ENCODE measurements around the gene ST7. TPM values are rescaled to one million over a fixed set of nuclear protein-coding genes. Genes with fewer than 3 reads are reported as not detected.

The ST7 gene
- total and polyA plus RNA-seq, 2 of the 8 experiments (the other 6 are each of a cell fraction or from before 2014, with no cell fraction given): 16.3 to 18.0 TPM

DNA sequence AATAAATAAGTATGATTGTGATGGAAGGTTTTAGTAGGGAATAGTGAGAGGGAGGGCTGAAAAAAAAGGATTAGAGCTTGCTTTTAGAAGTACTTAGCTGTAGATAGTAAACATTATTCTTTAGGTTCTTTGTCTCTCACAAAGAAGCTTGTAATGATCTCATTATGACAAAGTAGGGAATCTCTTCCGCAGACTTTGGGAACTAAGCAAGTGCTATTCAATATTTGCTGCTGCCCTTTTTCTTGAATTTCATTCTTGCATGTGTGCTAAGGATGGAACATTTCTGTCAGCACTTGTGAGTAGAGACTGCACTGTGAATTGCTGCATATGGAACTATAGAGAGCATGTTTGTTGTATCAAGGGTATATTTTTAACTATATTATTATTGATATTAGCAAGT is 173.4 kb downstream of the ST7 start (continued):
- TF ChIP-seq, protein P1, sequence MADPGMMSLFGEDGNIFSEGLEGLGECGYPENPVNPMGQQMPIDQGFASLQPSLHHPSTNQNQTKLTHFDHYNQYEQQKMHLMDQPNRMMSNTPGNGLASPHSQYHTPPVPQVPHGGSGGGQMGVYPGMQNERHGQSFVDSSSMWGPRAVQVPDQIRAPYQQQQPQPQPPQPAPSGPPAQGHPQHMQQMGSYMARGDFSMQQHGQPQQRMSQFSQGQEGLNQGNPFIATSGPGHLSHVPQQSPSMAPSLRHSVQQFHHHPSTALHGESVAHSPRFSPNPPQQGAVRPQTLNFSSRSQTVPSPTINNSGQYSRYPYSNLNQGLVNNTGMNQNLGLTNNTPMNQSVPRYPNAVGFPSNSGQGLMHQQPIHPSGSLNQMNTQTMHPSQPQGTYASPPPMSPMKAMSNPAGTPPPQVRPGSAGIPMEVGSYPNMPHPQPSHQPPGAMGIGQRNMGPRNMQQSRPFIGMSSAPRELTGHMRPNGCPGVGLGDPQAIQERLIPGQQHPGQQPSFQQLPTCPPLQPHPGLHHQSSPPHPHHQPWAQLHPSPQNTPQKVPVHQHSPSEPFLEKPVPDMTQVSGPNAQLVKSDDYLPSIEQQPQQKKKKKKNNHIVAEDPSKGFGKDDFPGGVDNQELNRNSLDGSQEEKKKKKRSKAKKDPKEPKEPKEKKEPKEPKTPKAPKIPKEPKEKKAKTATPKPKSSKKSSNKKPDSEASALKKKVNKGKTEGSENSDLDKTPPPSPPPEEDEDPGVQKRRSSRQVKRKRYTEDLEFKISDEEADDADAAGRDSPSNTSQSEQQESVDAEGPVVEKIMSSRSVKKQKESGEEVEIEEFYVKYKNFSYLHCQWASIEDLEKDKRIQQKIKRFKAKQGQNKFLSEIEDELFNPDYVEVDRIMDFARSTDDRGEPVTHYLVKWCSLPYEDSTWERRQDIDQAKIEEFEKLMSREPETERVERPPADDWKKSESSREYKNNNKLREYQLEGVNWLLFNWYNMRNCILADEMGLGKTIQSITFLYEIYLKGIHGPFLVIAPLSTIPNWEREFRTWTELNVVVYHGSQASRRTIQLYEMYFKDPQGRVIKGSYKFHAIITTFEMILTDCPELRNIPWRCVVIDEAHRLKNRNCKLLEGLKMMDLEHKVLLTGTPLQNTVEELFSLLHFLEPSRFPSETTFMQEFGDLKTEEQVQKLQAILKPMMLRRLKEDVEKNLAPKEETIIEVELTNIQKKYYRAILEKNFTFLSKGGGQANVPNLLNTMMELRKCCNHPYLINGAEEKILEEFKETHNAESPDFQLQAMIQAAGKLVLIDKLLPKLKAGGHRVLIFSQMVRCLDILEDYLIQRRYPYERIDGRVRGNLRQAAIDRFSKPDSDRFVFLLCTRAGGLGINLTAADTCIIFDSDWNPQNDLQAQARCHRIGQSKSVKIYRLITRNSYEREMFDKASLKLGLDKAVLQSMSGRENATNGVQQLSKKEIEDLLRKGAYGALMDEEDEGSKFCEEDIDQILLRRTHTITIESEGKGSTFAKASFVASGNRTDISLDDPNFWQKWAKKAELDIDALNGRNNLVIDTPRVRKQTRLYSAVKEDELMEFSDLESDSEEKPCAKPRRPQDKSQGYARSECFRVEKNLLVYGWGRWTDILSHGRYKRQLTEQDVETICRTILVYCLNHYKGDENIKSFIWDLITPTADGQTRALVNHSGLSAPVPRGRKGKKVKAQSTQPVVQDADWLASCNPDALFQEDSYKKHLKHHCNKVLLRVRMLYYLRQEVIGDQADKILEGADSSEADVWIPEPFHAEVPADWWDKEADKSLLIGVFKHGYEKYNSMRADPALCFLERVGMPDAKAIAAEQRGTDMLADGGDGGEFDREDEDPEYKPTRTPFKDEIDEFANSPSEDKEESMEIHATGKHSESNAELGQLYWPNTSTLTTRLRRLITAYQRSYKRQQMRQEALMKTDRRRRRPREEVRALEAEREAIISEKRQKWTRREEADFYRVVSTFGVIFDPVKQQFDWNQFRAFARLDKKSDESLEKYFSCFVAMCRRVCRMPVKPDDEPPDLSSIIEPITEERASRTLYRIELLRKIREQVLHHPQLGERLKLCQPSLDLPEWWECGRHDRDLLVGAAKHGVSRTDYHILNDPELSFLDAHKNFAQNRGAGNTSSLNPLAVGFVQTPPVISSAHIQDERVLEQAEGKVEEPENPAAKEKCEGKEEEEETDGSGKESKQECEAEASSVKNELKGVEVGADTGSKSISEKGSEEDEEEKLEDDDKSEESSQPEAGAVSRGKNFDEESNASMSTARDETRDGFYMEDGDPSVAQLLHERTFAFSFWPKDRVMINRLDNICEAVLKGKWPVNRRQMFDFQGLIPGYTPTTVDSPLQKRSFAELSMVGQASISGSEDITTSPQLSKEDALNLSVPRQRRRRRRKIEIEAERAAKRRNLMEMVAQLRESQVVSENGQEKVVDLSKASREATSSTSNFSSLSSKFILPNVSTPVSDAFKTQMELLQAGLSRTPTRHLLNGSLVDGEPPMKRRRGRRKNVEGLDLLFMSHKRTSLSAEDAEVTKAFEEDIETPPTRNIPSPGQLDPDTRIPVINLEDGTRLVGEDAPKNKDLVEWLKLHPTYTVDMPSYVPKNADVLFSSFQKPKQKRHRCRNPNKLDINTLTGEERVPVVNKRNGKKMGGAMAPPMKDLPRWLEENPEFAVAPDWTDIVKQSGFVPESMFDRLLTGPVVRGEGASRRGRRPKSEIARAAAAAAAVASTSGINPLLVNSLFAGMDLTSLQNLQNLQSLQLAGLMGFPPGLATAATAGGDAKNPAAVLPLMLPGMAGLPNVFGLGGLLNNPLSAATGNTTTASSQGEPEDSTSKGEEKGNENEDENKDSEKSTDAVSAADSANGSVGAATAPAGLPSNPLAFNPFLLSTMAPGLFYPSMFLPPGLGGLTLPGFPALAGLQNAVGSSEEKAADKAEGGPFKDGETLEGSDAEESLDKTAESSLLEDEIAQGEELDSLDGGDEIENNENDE (IDR thresholded peaks at IDR 0.05; ENCODE audit: insufficient replicate concordance, low read length): no peak
- no peak for TF ChIP-seq JUN (IDR thresholded peaks at IDR 0.05; ENCODE audit: low read depth, low read length)
- TF ChIP-seq HDAC6 (IDR thresholded peaks at IDR 0.05; ENCODE audit: low read depth, low read length): no peak
- no peak for TF ChIP-seq TBP (IDR thresholded peaks at IDR 0.05; ENCODE audit: low read depth, low read length)
- TF ChIP-seq TAF7 (optimal IDR thresholded peaks at IDR 0.05; ENCODE audit: borderline replicate concordance, low read depth, low read length): no peak
- TF ChIP-seq BRCA1 (IDR thresholded peaks at IDR 0.05; ENCODE audit: low read depth, low read length): no peak
- no peak for TF ChIP-seq MAFK (IDR thresholded peaks at IDR 0.05; ENCODE audit: low read depth, low read length)
- TF ChIP-seq RBBP5 (IDR thresholded peaks at IDR 0.05; ENCODE audit: borderline replicate concordance, low read depth, low read length): no peak
- TF ChIP-seq NRF1 (IDR thresholded peaks at IDR 0.05; ENCODE audit: low read depth, low read length): no peak
- no peak for TF ChIP-seq POU5F1 (IDR thresholded peaks at IDR 0.05; ENCODE audit: low read depth, low read length)
- no peak for TF ChIP-seq CBX8 (IDR thresholded peaks at IDR 0.05; ENCODE audit: borderline replicate concordance, low read depth, low read length)

Measured in H1 (cell line).